Lower leg skin (tissue), 4 donors: ENCODE measurements around the gene ERF. TPM values are rescaled to one million over a fixed set of nuclear protein-coding genes. Genes with fewer than 3 reads are reported as not detected.
A peak's percentile ranks its signal among the peaks of the same experiment; 100 is the strongest.

Source experiments
- DNase-seq, 2 donors: peaks; one replicate each; pipeline ENCODE4 v3.0.0-alpha.2; 2019; ENCODE audit warnings: low spot score in 2 of 2
- H3K4me3 ChIP-seq: fragments of 200-600 bp; sonication (generic); 2 replicates; pipeline ENCODE4 v1.5.1; 2017; ENCODE audit warnings: mild to moderate bottlenecking, low read depth; ENCODE audit not compliant: poor library complexity, severe bottlenecking
- POLR2A ChIP-seq, 2 donors: fragments of 450-650 bp; IDR thresholded peaks; one replicate each; pipeline ENCODE4 v1.6.1; 2016 to 2017; ENCODE audit warnings: antibody characterized with exemption in 2 of 2, mild to moderate bottlenecking in 1 of 2, moderate library complexity in 1 of 2
- WGBS, 2 donors: methylation state at CpG; one replicate each; pipeline ENCODE4 v1.1.5; 2018; 5-methylcytosine and 5-hydroxymethylcytosine counted together
- intact Hi-C: fragments of 100-400 bp; cut with DNase I; formaldehyde crosslinking; loops from one replicate; pipeline ENCODE4 v1.15.0; 2023; ENCODE audit warnings: low total_unique reads
- total RNA-seq, 4 donors: library from RNA; depleted of rRNA; stranded (reverse); fragments of >200 nt; gene quantifications; one replicate each; pipeline ENCODE4 v1.1.0, GENCODE V29; 2016
- TF ChIP-seq, protein P1 (sequence below), 3 donors: fragments of 450-650 bp; IDR thresholded peaks; one replicate each; pipeline ENCODE4 v1.5.1; 2016; ENCODE audit warnings: antibody characterized with exemption in 3 of 3, mild to moderate bottlenecking in 3 of 3, moderate library complexity in 2 of 3

The ERF gene
- total RNA-seq, 4 donors from 2014 or later: 29.9 to 44.0 (median 36.9) TPM

DNA sequence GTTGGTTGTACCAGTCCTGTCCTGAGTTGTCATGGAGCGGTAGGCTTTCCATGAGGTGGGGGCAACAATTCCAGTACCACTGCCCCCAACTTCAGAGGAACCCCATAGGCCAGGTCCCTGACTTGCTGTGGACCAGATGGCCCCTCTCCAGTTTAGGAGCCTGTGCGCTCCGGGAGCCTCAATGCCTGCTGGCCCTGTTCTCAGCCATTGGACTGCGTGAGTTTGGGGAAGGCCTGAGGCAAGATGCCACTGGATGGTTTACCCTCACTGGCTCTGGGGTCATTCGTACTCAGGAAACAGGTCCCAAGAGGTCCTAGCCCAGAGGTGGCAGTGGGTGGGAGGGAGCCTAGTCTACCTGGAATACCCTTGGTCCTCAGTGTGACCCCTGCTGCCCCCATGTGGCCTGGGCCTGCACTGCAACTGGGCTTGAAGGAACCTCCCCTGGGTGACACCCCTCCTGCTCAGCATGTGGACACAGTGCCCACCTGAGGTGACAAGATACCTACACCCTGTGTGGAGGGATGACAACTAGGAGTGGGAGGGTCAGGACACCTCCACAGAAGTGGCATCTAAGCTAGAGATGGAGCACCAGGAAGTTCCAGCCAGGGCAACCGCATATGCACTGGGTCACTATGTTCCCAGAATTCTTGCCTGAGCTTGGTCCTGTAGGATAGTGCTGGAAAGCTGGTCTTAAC is 41.0 kb upstream of the ERF start:
- H3K4me3 ChIP-seq: no peak overlapping the region
- WGBS, 2 donors: 62 to 73% methylated on average over 3 to 6 of the region's 6 CpGs
- intact Hi-C loops: loop anchor here (10.0 kb wide), 1 partner anchor 51 kb away; the partner anchor contains the start of gene GSK3A
- no peak for TF ChIP-seq POLR2A (IDR thresholded peaks at IDR 0.05)
- TF ChIP-seq, protein P1, sequence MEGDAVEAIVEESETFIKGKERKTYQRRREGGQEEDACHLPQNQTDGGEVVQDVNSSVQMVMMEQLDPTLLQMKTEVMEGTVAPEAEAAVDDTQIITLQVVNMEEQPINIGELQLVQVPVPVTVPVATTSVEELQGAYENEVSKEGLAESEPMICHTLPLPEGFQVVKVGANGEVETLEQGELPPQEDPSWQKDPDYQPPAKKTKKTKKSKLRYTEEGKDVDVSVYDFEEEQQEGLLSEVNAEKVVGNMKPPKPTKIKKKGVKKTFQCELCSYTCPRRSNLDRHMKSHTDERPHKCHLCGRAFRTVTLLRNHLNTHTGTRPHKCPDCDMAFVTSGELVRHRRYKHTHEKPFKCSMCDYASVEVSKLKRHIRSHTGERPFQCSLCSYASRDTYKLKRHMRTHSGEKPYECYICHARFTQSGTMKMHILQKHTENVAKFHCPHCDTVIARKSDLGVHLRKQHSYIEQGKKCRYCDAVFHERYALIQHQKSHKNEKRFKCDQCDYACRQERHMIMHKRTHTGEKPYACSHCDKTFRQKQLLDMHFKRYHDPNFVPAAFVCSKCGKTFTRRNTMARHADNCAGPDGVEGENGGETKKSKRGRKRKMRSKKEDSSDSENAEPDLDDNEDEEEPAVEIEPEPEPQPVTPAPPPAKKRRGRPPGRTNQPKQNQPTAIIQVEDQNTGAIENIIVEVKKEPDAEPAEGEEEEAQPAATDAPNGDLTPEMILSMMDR (IDR thresholded peaks at IDR 0.05): peak in 1 of 3 donors; percentile 77
- DNase-seq: peak; percentile 83 to 97

DNA sequence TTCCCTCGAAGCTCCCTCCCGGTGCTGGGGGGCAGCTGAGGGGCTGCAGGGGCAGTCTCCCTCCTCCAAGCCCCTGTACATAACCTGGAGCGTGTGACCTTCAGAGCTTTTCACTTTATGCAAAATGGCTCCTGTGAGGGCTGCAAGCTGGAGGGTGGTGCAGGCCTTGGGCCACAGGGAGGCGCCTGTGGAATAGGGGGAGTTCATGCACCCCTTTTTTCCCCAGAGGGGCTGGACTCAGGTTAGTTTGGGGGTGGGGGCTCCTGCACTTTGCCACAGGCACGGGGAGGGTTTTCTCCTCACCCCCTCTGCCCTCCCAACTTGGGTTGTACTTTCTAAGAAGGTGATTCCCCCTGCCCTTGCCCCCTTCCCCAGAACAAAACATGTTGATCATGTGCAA is 40.4 kb upstream of the ERF start:
- H3K4me3 ChIP-seq: no peak overlapping the region
- WGBS, 2 donors: 66 to 70% methylated on average over 5 of the region's 5 CpGs
- intact Hi-C loops: loop anchor here (10.0 kb wide), 1 partner anchor 51 kb away; the partner anchor contains the start of gene GSK3A
- no peak for DNase-seq
- TF ChIP-seq POLR2A (IDR thresholded peaks at IDR 0.05): no peak
- TF ChIP-seq, protein P1 (IDR thresholded peaks at IDR 0.05): no peak

DNA sequence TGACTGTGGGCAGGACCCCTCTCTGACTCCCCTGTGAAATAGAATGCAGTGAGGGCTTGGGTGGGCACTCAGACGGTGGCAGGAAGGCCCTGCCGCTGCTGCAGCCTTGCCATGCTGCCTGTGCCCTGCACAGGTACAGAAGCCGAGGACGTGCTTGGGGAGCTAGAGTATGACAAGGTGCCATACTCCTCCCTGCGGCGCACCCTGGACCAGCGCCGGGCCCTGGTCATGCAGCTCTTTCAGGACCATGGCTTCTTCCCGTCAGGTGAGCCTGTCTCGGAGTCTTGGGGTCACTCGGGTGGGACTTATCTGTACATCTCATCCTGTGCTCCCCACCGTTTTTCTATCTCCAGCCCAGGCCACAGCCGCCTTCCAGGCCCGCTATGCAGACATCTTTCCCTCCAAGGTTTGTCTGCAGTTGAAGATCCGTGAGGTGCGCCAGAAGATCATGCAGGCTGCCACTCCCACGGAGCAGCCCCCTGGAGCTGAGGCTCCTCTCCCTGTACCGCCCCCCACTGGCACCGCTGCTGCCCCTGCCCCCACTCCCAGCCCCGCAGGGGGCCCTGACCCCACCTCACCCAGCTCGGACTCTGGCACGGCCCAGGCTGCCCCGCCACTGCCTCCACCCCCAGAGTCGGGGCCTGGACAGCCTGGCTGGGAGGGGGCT is 39.7 kb upstream of the ERF start:
- no peak overlapping the region for H3K4me3 ChIP-seq
- 77 to 82% methylated on average over 17 to 20 of the region's 24 CpGs for WGBS, 2 donors
- intact Hi-C loops: loop anchor here (10.0 kb wide), 1 partner anchor 50 kb away; the partner anchor contains the start of gene GSK3A
- TF ChIP-seq, protein P1 (IDR thresholded peaks at IDR 0.05): no peak
- TF ChIP-seq POLR2A (IDR thresholded peaks at IDR 0.05): no peak
- DNase-seq: peak in 1 of 2 donors; percentile 84

DNA sequence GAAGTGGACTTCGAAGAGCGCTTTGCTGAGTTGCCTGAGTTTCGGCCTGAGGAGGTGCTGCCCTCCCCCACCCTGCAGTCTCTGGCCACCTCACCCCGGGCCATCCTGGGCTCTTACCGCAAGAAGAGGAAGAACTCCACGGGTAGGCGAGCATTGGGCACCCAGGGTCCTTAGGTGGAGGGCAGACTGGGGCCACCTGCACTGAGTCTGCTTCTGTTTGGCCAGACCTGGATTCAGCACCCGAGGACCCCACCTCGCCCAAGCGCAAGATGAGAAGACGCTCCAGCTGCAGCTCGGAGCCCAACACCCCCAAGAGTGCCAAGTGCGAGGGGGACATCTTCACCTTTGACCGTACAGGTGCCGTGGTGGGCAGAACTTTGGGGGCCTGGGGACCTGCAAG is 39.0 kb upstream of the ERF start:
- WGBS, 2 donors: 88 to 95% methylated on average over 14 to 15 of the region's 15 CpGs
- intact Hi-C loops: loop anchor here (10.0 kb wide), 1 partner anchor 49 kb away; the partner anchor contains the start of gene GSK3A
- no peak overlapping the region for H3K4me3 ChIP-seq
- no peak for DNase-seq
- TF ChIP-seq POLR2A (IDR thresholded peaks at IDR 0.05): no peak
- TF ChIP-seq, protein P1 (IDR thresholded peaks at IDR 0.05): no peak

DNA sequence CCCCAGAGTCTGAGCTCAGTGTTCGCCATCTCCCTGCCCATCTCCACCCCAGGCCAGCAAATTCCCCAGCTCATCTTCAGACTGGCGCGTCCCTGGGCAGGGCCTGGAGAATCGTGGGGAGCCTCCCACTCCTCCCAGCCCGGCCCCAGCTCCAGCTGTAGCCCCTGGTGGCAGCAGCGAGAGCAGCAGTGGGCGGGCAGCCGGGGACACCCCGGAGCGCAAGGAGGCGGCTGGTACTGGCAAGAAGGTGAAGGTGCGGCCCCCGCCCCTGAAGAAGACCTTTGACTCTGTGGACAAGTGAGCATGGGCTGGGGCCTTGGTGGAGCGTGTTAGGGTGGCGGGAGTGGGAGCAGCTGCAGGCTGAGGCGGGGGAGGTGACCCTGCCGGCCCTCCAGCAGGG is 38.6 kb upstream of the ERF start:
- no peak for DNase-seq
- H3K4me3 ChIP-seq: no peak overlapping the region
- 84 to 88% methylated on average over 17 of the region's 17 CpGs for WGBS, 2 donors
- no peak for TF ChIP-seq POLR2A (IDR thresholded peaks at IDR 0.05)
- TF ChIP-seq, protein P1 (IDR thresholded peaks at IDR 0.05): no peak
- intact Hi-C loops: loop anchor here (10.0 kb wide), 1 partner anchor 49 kb away; the partner anchor contains the start of gene GSK3A
